Measurements from ENCODE around the gene TRA2A.
"Not testable (repeated sequence)": the region's sequence is repeated elsewhere in the genome, so short reads cannot be mapped to it uniquely, and the experiment has no call there.

The TRA2A gene

DNA sequence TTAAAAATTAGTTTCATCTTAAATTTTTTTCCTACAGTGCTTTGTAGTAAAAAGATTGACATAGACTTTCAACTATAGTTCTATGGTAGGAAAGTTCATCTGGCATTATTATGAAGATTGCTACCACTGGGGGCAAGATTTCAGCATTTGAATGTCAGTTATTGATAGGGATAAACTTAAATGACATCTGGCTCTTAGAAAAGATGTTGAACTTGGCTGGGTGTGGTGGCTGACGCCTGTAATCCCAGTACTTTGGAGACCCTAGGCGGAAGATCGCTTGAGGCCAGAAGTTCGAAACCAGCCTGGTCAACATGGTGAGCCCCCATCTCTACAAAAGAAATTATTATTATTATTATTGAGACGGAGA, 1.4 kb upstream of the TRA2A start:
- Histone ChIP-seq H3K36me3 (ENCODE audit: control insufficient read depth, insufficient read depth, low read length) (no peaks in the 10 kb centered on the region), H3K27ac (ENCODE audit: low read length) (no peak overlapping the region), H3K9me3 (ENCODE audit: control insufficient read depth, insufficient read depth, low read length) (no peaks in the 10 kb centered on the region), H3K4me1 (ENCODE audit: control insufficient read depth, insufficient read depth, low read length) (no peaks in the 10 kb centered on the region), H3K27me3 (ENCODE audit: control insufficient read depth, insufficient read depth, low read length) (no peaks in the 10 kb centered on the region), H3K4me3 (ENCODE audit: low read length) (no peak overlapping the region)
- no CpG with 5 or more reads among the region's 5 CpGs for WGBS (ENCODE audit: insufficient coverage, insufficient read length)
- DNase-seq (ENCODE audit: low read depth, low spot score) = no peak

GRCh38 chr7:23532490-23533237, 883 bp upstream of the TRA2A start:
- Histone ChIP-seq H3K4me3 (ENCODE audit: low read length) (no peak overlapping the region), H3K4me1 (ENCODE audit: control insufficient read depth, insufficient read depth, low read length) (no peaks in the 10 kb centered on the region), H3K27ac (ENCODE audit: low read length) (no peak overlapping the region), H3K9me3 (ENCODE audit: control insufficient read depth, insufficient read depth, low read length) (no peaks in the 10 kb centered on the region), H3K36me3 (ENCODE audit: control insufficient read depth, insufficient read depth, low read length) (no peaks in the 10 kb centered on the region), H3K27me3 (ENCODE audit: control insufficient read depth, insufficient read depth, low read length) (no peaks in the 10 kb centered on the region)
- DNase-seq (ENCODE audit: low read depth, low spot score) = no peak
- WGBS (ENCODE audit: insufficient coverage, insufficient read length) = no CpG with 5 or more reads among the region's 23 CpGs

DNA sequence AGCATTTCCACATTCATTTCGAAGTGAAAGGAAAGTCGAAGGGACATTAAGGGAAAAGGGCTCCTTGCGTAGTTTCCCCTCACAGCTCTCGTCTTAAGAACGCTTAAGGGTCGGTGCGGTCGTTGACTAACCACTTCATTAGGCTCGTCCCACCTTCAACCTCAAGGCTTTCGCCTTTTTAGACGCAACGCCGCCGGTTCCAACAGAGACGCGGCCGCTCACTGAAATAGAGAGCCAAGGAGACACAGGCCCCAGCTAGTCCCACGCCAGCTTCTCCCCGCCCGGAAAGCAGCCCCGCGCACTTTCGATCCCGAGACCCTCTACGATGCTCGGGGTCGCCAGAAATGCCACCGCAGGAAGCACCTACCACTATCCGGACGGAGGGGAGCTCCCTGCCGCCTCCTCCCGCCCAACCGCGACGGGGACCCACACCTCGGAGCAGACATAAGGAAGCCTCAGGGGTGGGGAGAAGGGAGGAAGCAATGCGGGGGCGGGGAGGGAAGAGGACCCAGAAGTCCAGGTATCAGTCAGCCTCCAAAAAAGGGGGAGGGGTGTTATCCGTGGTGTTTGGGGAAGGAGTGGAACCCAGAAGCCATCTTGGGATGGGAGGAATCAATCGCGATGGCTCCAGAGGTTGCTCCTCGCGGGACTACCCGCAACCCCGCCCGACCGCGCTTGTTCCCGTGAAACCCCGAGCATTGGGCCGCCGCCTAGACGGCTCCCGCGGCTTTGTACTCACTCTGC, 559 bp downstream of the TRA2A start:
- H3K36me3 ChIP-seq (ENCODE audit: control insufficient read depth, insufficient read depth, low read length) = no peaks in the 10 kb centered on the region
- DNase-seq (ENCODE audit: low read depth, low spot score) = no peak
- no peaks in the 10 kb centered on the region for H3K27me3 ChIP-seq (ENCODE audit: control insufficient read depth, insufficient read depth, low read length)
- H3K9me3 ChIP-seq (ENCODE audit: control insufficient read depth, insufficient read depth, low read length) = no peaks in the 10 kb centered on the region
- no peak overlapping the region for H3K27ac ChIP-seq (ENCODE audit: low read length)
- no peaks in the 10 kb centered on the region for H3K4me1 ChIP-seq (ENCODE audit: control insufficient read depth, insufficient read depth, low read length)
- no CpG with 5 or more reads among the region's 55 CpGs for WGBS (ENCODE audit: insufficient coverage, insufficient read length)
- H3K4me3 ChIP-seq (ENCODE audit: low read length) = peak overlapping the region; percentile 92

DNA sequence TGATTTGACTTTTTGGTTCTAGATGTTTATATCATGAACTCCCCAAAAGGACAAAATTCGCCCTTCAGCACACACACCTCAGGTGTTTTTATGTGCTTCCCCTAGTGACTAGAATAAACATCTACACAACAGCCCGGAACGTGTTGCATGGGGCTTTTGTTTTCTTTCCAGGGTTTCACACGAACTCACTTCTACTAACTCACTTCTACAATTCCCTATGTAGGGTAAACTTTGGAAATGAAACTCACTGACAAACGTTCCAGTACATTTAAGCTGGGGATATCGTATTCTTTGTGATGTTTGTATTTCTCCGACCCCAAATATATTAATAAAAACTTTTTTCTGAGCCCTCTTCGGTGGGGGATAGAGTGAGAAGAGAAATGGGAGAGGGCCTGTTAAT, 1.4 kb downstream of the TRA2A start:
- H3K36me3 ChIP-seq (ENCODE audit: control insufficient read depth, insufficient read depth, low read length) = no peaks in the 10 kb centered on the region
- WGBS (ENCODE audit: insufficient coverage, insufficient read length) = no CpG with 5 or more reads among the region's 8 CpGs
- no peak for DNase-seq (ENCODE audit: low read depth, low spot score)
- H3K9me3 ChIP-seq (ENCODE audit: control insufficient read depth, insufficient read depth, low read length) = no peaks in the 10 kb centered on the region
- no peaks in the 10 kb centered on the region for H3K27me3 ChIP-seq (ENCODE audit: control insufficient read depth, insufficient read depth, low read length)
- no peak overlapping the region for H3K27ac ChIP-seq (ENCODE audit: low read length)
- H3K4me1 ChIP-seq (ENCODE audit: control insufficient read depth, insufficient read depth, low read length) = no peaks in the 10 kb centered on the region
- H3K4me3 ChIP-seq (ENCODE audit: low read length) = peak overlapping the region; percentile 92; the same call in 1 of the 2 replicates

GRCh38 chr7:23529262-23529859, 2.4 kb downstream of the TRA2A start:
- Histone ChIP-seq H3K36me3 (ENCODE audit: control insufficient read depth, insufficient read depth, low read length) (no peaks in the 10 kb centered on the region), H3K4me1 (ENCODE audit: control insufficient read depth, insufficient read depth, low read length) (no peaks in the 10 kb centered on the region), H3K4me3 (ENCODE audit: low read length) (peak overlapping the region; percentile 12; the same call in 1 of the 2 replicates), H3K27me3 (ENCODE audit: control insufficient read depth, insufficient read depth, low read length) (no peaks in the 10 kb centered on the region), H3K27ac (ENCODE audit: low read length) (no peak overlapping the region), H3K9me3 (ENCODE audit: control insufficient read depth, insufficient read depth, low read length) (no peaks in the 10 kb centered on the region)
- no peak for DNase-seq (ENCODE audit: low read depth, low spot score)
- 100% methylated on average over 1 of the region's 18 CpGs for WGBS (ENCODE audit: insufficient coverage, insufficient read length)

DNA sequence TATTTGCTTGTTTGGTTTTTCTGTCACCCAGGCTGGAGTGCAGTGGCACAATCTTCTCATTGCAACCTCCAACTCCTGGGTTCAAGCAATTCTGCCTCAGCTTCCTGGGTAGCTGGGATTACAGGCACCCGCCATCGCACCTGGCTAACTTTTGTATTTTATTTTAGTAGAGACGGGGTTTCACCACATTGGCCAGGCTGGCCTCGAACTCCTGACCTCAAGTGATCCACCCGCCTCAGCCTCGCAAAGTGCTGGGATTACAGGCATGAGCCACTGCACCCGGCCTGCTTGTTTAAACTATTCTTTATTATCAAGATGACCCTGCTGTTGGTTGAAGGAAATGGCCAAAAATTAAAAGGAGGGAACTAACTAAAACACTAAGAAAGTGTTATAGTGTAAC, 6.2 kb downstream of the TRA2A start:
- H3K27ac ChIP-seq (ENCODE audit: low read length); H3K27me3 ChIP-seq (ENCODE audit: control insufficient read depth, insufficient read depth, low read length); H3K36me3 ChIP-seq (ENCODE audit: control insufficient read depth, insufficient read depth, low read length); H3K4me1 ChIP-seq (ENCODE audit: control insufficient read depth, insufficient read depth, low read length); DNase-seq (ENCODE audit: low read depth, low spot score); H3K9me3 ChIP-seq (ENCODE audit: control insufficient read depth, insufficient read depth, low read length); H3K4me3 ChIP-seq (ENCODE audit: low read length): not testable (repeated sequence)
- WGBS (ENCODE audit: insufficient coverage, insufficient read length) = no CpG with 5 or more reads among the region's 7 CpGs

DNA sequence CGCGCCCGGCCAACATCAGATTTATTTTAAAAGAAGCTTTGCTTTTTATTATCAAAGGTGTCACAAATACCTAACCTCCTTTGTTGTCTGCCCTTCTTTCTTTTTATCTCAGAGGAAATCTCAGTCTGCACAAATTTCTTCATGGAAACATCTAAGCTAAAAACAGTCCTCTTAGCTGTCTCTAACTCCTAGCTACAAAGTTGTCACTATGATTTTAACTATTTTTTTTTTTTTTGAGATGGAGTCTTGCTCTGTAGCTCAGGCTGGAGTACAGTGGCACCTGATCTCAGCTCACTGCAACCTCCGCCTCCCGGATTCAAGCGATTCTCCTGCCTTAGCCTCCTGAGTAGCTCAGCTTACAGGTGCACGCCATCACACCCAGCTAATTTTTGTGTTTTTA, 7.3 kb downstream of the TRA2A start:
- Histone ChIP-seq H3K9me3 (ENCODE audit: control insufficient read depth, insufficient read depth, low read length) (no peaks in the 10 kb centered on the region), H3K27ac (ENCODE audit: low read length) (no peak overlapping the region)

GRCh38 chr7:23523486-23524075, 8.2 kb downstream of the TRA2A start:
- no peaks in the 10 kb centered on the region for H3K27me3 ChIP-seq (ENCODE audit: control insufficient read depth, insufficient read depth, low read length)
- no peak overlapping the region for H3K4me3 ChIP-seq (ENCODE audit: low read length)
- no CpG with 5 or more reads among the region's 2 CpGs for WGBS (ENCODE audit: insufficient coverage, insufficient read length)
- H3K4me1 ChIP-seq (ENCODE audit: control insufficient read depth, insufficient read depth, low read length) = no peaks in the 10 kb centered on the region
- DNase-seq (ENCODE audit: low read depth, low spot score) = no peak
- no peak overlapping the region for H3K27ac ChIP-seq (ENCODE audit: low read length)
- no peaks in the 10 kb centered on the region for H3K9me3 ChIP-seq (ENCODE audit: control insufficient read depth, insufficient read depth, low read length)
- peaks cover 7% of the 10 kb centered on the region; the same call in 1 of the 2 replicates for H3K36me3 ChIP-seq (ENCODE audit: control insufficient read depth, insufficient read depth, low read length)

More for the DNA sequence above, 7.3 kb downstream of the TRA2A start:
- peaks cover 2% of the 10 kb centered on the region; the same call in 1 of the 2 replicates for H3K36me3 ChIP-seq (ENCODE audit: control insufficient read depth, insufficient read depth, low read length)
- H3K4me1 ChIP-seq (ENCODE audit: control insufficient read depth, insufficient read depth, low read length) = no peaks in the 10 kb centered on the region
- H3K27me3 ChIP-seq (ENCODE audit: control insufficient read depth, insufficient read depth, low read length) = no peaks in the 10 kb centered on the region
- no CpG with 5 or more reads among the region's 7 CpGs for WGBS (ENCODE audit: insufficient coverage, insufficient read length)
- DNase-seq (ENCODE audit: low read depth, low spot score) = no peak
- H3K4me3 ChIP-seq (ENCODE audit: low read length) = no peak overlapping the region

DNA sequence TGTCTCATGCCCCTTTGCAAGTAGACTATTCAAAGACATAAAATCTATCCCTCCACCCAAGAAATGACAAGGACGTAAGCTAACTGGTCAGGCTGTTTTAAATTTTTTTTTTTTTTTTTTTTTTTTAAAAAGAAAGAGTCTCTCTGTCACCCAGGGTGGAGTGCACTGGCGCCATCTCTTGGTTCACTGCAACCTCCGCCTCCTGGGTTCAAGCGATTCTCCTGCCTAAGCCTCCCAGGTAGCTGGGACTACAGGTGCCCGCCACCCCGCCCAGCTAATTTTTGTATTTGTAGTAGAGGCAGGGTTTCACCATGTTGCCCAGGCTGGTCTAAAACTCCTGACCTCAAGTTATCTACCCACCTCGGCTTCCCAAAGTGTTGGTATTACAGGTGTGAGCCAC, 11.2 kb downstream of the TRA2A start:
- WGBS (ENCODE audit: insufficient coverage, insufficient read length) = no CpG with 5 or more reads among the region's 7 CpGs
- no peaks in the 10 kb centered on the region for H3K27me3 ChIP-seq (ENCODE audit: control insufficient read depth, insufficient read depth, low read length)
- no peaks in the 10 kb centered on the region for H3K4me1 ChIP-seq (ENCODE audit: control insufficient read depth, insufficient read depth, low read length)
- no peak overlapping the region for H3K27ac ChIP-seq (ENCODE audit: low read length)
- DNase-seq (ENCODE audit: low read depth, low spot score) = no peak
- H3K4me3 ChIP-seq (ENCODE audit: low read length) = no peak overlapping the region
- no peaks in the 10 kb centered on the region for H3K9me3 ChIP-seq (ENCODE audit: control insufficient read depth, insufficient read depth, low read length)
- peaks cover 21% of the 10 kb centered on the region; the same call in 1 of the 2 replicates for H3K36me3 ChIP-seq (ENCODE audit: control insufficient read depth, insufficient read depth, low read length)

DNA sequence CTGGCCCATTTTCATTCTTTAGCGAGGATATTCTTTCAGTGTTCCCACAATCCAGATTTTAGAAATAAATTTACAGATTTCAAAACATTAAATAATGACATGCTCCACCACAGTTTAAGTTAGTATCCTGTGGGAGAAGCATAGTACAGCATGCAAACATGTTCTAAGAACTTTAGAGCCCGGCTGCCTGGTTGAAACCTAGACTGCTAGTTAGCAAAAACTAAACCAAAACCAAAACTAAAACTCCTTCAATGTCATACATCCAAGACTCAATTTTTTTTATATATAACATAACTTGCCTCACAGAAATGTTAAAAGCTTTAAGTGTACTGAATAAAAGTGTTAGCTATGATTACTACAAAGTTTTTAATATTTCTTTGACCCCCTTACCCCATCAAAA, 17.0 kb downstream of the TRA2A start:
- DNase-seq (ENCODE audit: low read depth, low spot score) = no peak
- Histone ChIP-seq H3K27ac (ENCODE audit: low read length) (no peak overlapping the region), H3K4me3 (ENCODE audit: low read length) (no peak overlapping the region), H3K36me3 (ENCODE audit: control insufficient read depth, insufficient read depth, low read length) (peaks cover 34% of the 10 kb centered on the region; the same call in 1 of the 2 replicates), H3K4me1 (ENCODE audit: control insufficient read depth, insufficient read depth, low read length) (no peaks in the 10 kb centered on the region), H3K9me3 (ENCODE audit: control insufficient read depth, insufficient read depth, low read length) (no peaks in the 10 kb centered on the region), H3K27me3 (ENCODE audit: control insufficient read depth, insufficient read depth, low read length) (no peaks in the 10 kb centered on the region)
- WGBS (ENCODE audit: insufficient coverage, insufficient read length) = no CpG with 5 or more reads among the region's 2 CpGs

Measured in iPS DF 6.9 (cell line).